GM18867 (cell line): ENCODE results near the gene VWC2.
A peak's percentile ranks its signal among the peaks of the same experiment; 100 is the strongest.

ENCODE experiments used
- ATAC-seq: cut with Tn5 transposase; IDR thresholded peaks from one replicate; pipeline ENCODE4 v1.9.1; 2021; ENCODE audit warnings: mild to moderate bottlenecking, moderate library complexity; ENCODE audit not compliant: unreplicated experiment

Gene VWC2

DNA sequence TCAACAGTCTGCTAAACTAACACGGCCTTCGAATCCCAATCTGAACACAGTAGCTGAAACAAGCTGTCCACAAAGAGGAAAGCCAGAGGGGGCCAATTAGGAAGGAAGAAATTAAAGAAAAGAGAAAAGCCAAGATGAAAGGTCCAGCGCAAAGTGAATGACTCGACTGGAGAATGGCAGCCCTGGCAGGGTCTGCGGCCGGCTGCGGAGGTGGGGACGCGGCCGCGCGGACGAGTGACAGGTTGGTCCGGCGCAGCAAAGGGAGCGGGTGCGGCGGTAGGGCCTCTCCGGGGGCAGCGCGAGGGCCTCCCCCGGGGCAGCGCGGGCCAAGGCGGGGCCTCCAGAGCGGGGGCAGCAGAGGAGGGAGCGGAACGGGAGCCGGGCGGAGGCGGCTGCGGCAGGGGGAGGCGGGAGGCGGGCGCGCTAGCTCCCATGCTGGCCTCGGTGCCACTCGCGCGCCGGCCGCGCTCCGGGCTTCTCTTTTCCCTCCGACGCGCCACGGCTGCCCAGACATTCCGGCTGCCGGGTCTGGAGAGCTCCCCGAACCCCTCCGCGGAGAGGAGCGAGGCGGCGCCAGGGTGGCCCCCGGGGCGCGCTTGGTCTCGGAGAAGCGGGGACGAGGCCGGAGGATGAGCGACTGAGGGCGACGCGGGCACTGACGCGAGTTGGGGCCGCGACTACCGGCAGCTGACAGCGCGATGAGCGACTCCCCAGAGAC lies at the start of gene VWC2:
Gene VWC2, plus strand, starts transcription at position 421 of the 718 bp plus-strand sequence. CDS start 1,798 bp downstream, outside the sequence.
- no peak for ATAC-seq

DNA sequence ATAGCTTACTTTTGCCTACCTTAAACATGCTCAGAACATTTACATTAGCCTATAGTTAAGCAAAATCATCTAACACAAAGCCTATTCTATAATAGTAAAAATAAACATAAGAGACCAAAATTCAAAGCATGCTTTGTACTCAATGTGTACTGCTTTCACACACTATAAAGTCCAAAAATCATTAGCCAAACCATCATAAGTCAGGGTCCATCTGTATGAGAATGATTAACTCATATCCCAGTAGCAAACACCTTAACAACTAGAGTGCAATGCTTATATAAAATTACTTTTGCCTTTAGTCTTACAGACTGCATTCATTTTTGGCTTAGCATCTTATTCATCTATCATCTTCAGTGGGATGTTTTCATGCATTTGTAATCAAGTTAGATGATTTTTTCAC lies 49.4 kb upstream of the VWC2 start:
- ATAC-seq = no peak

DNA sequence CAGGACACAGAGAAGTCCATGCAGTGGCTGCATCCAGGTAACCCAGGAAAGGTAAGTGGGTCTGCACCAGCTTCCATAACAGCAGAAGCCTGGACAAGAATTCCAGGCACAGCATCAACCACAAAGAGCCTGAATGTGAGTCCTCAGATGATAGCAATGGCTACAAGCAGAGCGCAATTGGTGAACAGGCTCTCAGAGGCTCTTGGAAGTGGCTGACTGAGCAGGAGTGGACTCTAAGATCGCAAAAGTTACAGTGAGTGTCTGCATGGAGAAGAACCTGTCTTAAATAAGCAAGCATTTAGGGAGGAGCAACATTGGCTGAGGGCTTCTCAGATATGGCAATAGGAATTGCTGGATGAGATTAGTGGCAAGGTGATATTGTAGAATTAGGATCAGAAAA lies 41.6 kb upstream of the VWC2 start:
- ATAC-seq = no peak

DNA sequence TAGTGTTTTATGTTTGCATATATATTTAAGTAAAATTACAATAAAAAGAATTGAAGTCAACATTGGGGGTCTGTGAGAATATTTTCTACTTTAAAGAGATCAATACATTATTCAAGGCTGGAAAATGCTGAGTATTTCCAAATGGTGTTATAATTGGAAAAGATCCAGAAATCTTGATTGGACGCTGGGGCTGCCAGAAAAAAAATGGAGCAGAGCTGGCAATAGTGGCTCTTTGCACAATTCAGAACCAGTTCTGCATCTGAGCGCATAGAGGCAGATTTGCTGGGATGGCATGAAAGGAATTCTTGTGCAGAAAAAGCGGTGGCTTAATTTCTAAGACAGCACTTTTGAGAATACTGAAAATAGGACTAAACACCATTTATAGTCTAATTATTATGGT lies 10.8 kb upstream of the VWC2 start:
- no peak for ATAC-seq

DNA sequence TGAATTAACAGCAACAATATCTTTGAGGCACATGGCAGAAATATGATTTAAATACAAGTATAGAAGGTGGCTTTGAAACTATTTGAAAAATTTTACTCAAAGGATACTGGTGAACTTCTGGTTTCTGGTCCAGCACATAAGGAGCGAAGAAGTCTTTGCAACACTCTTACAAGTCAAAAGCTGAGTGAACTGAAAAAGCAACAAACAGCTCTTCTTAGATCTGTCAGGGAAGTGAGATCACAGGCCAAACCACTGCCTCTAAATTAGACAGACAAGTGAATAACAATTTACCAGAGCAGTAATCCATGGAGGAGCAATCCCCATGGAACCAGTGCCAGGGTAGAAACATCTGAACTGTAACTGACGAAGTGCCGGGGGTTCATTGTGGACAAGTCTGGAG lies 9.6 kb upstream of the VWC2 start:
- peak; percentile 48 for ATAC-seq

DNA sequence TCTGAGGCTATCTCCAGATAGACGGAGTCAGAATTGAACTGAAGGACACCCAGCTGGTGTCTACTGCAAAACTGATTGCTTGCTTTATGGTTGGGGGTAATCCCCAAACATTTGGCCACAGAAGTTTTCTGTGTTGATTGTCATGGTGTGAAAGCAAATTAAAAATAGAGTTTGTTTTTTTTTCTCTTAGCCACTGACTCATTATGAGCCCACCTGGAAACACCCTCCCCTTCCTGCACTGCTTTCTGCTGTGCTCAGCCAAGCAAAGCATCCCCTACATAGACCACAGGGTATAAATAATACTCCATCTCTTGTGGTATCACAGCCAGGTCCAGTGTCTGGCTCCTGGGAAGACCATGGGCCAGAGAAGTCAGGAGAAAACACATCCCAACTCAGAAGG lies 6.5 kb upstream of the VWC2 start:
- peak; percentile 68 for ATAC-seq

DNA sequence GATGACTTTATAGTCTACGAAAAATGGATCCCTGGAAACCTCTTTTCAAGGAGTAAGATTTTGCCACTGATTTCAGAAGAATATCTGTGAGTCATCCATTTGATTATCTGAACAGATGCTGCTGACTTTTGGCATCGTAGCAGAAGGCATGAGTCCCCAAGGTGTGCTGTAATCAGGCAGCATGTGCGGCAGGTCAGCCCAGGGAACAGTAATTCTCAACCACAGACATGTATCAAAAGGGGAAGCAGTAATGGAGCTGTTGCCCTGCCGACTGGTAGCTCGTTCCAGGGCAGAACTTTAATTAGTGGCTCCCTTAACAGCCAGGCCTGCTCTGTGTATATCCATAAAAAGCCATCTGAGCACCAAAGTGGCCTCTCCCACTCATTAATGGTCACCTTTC lies 5.7 kb upstream of the VWC2 start:
- peak; percentile 22 for ATAC-seq

DNA sequence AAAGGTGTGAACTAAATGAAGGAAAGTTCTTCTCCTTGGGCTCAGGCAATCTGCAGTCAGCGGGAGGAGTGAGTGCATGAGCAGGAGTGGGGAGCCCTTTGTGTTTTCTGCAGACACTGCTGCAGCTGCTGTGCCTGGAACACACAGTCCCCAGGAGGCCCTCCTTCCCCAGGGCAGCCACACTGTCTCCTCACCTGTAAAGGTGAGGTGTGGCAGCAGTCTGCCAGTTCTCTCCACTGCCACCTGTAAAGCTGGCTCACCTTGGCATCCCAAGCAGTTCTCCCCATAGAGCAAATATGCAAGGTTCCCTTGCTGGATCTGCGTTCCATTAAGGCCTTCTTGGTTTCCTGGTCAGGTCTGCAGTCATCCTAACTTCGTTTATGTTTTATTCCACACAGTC lies 5.2 kb upstream of the VWC2 start:
- ATAC-seq = no peak

DNA sequence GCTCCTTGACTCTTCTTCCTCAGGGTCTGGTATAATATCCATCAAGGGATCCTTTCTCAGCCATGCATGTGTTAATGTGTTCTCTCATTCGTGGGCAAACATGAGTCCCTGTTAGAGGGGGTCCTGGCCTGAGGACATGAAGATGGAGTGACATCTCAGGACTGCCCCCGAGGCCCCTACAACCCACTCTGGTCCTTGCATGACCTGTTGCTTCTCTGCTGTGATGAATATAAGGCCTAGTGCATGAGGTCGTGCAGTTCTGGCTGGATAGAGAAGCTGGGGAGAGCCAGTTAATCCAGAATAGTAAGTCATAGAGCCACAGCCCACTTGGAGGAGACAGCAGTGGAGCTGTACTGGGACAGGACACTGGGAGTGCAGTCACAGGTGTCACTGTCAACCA lies 4.6 kb upstream of the VWC2 start:
- ATAC-seq = no peak

DNA sequence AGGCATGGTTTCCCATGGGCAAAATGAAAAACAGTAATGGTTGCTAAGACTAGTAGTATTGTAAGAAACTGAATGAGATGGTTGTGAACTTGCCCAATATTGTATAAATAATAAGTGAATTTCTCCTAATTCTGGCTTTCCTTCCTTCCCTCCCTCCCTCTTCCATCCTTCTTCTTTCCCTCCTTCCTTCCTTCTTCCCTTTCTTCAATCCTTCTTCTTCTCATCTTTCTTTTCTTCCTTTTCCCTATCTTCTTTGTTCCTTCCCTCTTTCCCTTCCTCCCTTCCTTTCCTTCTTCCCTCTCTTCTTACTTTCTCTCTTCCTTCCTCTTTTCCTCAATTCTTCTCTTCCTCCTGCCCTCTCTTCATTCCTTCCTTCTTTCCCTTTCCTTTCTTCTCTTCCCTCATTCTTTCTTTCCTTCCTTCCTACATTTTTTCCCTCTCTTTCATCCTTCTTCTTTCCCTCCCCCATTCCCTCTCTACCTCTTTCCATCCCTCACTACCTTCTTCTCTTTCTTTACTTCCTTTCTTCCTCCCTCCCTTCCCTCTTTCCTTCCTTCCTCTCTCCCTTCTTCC lies 4.1 kb upstream of the VWC2 start:
- ATAC-seq = no peak

DNA sequence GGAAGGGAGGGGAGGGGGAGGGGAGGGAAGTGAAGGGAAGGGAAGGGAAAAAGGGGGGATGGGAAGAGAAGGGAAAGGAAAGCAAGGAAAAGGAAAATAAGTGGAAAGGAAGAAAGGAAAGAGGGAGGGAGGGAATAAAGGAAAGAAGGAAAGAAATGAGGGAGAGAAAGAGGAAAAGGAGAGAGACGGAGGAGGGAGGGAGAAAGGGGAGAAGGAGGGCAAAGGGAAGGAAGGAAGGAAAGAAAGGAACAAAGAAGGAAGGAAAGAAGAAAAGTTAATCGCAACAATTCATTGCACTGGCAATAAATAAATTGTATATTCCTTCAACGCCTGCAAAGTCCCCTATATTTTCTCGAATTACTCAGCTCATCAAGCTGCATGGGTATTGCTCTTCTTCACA lies 2.6 kb upstream of the VWC2 start:
- no peak for ATAC-seq

DNA sequence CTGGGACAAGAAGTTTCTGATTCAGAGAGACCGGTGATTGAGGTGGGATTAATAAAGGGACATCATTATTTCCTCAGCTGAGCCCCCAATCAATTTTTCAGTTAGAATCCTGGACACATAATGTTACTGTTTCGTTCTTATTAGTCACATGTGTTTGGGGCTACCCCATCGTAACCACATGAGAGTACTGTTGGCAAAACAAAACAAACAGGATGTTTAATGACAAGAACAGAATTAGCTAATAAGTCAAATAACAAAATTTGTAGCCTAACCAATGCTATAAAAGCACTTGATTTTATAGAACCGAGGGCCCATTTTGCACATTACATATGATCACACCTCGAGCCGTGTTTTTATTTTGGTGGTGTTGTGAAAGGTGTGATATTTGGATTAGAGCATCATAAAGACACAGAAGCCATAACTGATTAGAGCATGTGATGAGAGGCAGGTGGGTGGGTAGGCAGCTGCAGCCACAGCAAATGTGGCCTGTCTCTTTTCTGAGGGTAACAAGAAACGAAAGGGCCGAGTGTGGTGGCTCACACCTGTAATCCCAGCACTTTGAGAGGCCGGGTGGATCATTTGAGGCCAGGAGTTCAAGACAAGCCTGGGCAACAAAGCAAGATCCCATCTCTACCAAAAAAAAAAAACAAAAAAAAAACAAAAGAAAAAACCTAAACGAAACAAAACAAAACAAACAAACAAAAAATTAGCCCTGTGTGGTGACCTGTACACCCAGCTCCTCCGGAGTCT lies 1.8 kb upstream of the VWC2 start:
- ATAC-seq = peak; percentile 60

DNA sequence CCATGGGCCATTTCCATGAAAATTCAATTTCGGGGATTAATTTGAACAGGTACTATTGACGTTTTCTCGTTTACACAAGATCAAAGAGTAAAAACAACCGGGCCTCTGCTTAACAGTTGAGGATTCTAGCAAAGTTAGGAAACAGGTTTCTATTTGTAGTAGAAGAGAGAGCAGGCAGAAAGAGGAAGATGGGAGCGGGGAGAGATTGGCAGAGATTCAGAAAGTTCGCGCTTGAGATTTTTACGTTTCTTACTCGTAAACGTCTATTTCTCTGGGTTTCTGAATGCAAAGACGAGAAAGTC lies 571 bp upstream of the VWC2 start:
- no peak for ATAC-seq

DNA sequence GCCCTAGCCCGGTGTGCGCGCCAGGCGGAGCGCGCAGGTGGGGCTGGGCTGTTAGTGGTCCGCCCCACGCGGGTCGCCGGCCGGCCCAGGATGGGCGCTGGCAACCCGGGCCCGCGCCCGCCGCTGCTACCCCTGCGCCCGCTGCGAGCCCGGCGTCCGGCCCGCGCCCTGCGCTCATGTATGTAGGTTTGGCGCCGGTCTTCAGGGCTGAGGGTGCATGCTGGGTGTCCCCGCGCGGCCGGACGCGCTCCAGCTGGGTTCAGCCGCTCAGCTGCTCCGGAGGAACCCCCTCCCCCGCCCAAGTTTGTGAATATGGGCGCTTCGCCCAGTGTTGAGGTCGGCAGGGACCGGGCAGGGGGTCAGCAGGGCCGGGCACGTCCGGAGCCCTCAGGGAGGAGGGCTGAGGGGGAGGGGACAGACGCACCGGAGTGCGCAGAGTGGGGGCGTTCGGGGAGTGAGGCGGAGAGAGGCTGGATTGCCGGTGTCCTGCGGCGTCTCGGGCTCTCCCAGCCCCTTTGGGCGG lies 559 bp downstream of the VWC2 start:
- no peak for ATAC-seq

DNA sequence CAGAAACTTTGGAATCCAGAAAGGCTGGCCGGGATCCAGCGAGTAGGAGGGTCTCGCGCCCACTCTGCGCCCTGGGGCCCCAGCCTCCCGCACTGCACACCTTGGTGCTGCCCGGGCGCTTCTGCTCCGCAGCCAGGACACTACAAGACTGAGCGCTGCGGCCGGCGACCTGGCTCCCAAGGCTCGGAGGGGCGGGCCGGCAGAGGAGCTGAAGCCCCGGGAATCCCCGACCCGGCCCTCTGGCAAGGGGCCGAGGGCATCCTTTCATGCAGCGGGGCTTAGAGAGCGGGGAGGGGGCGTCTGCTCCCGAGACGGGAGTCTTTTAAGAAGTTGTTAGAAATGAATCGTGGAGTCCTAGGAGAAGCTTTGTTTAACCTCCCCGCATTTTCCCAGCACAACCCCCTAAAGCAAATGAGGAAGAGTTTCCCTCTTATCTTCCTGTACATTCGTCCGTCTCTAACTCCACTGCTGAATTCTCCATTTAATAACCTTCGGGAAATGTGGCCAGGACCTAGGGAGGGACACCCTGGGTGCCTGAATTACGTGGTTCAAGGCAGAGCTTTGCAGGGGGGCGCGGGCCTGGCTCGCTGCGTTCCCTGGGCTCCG lies 1.1 kb downstream of the VWC2 start:
- ATAC-seq = no peak

DNA sequence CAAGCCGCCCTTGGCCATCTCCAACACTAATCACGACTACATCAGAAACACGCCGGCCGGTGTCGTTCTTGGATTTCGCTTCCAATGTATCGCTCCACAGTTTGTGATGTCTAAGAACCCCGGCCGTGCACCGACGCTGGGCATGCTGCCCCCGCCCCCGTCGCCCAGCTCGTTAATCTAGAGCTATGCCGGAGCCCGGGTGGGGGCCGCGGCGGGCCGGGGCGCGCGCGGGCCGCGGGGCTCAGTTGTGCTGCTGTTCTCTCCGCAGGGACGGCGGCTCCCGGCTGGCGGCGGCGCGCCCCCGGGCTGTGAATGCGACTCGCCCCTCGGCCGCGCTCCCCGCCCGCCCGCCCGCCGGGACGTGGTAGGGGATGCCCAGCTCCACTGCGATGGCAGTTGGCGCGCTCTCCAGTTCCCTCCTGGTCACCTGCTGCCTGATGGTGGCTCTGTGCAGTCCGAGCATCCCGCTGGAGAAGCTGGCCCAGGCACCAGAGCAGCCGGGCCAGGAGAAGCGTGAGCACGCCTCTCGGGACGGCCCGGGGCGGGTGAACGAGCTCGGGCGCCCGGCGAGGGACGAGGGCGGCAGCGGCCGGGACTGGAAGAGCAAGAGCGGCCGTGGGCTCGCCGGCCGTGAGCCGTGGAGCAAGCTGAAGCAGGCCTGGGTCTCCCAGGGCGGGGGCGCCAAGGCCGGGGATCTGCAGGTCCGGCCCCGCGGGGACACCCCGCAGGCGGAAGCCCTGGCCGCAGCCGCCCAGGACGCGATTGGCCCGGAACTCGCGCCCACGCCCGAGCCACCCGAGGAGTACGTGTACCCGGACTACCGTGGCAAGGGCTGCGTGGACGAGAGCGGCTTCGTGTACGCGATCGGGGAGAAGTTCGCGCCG lies 1.9 kb downstream of the VWC2 start:
- no peak for ATAC-seq

DNA sequence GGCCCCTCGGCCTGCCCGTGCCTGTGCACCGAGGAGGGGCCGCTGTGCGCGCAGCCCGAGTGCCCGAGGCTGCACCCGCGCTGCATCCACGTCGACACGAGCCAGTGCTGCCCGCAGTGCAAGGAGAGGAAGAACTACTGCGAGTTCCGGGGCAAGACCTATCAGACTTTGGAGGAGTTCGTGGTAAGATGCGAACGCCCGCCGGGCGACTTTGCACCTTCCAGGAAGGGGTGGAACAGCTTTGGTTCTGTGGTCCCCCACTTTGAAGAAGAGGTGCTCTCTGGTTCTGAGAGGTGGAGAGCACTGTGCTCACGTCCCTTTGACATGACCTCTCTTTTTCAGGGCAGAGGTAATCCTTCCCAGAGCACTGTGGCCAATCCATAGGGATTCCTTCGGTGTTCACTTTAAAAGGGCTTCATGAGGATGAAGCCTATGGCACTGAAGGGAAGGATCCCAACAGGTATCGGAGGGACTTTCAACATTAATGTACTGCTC lies 2.6 kb downstream of the VWC2 start:
- ATAC-seq = no peak

DNA sequence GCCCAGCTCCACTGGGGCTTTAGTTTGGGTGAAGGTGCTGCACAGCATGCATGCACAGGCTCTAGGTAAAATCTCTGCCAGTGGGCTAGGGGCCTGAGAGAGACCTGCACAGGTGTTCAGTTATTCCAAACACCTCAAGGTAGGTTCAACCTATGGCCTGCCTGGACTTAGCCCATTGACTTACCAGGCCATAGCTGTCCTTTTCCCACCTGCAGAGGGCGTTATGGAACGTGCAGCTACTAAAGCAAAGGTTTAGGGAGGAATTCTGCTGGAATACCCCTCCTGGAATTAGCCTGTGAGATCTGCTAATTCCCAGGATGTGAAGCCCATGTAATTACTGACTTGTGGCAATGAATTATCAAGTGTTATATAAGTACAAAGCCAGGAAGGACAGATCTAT lies 3.6 kb downstream of the VWC2 start:
- no peak for ATAC-seq

DNA sequence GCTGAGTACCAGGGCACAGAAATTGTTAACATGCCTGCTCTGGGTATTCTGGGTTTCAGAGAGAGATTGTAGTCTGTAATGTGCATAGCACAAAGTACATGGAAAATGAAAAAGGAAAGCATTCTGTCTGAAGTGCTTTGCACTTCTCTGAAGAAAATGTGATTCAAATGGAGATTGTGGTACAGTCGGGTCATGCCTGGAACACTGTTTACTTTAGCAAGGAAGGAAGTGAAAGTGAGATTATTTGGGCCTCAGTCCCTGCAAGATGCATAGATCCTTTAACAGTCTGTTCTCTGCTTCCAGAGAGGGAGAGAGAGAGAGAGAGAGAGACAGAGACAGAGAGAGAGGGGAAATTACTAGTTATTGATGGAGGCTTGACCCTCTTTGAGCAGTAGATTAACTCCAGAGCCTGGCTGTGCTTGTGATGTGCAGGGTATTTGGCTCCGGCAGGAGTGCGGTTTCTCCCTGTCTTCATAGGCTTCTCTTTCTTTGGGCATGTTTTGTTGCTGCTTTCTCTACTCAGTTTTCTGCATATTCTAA lies 5.4 kb downstream of the VWC2 start:
- ATAC-seq = peak; percentile 47

DNA sequence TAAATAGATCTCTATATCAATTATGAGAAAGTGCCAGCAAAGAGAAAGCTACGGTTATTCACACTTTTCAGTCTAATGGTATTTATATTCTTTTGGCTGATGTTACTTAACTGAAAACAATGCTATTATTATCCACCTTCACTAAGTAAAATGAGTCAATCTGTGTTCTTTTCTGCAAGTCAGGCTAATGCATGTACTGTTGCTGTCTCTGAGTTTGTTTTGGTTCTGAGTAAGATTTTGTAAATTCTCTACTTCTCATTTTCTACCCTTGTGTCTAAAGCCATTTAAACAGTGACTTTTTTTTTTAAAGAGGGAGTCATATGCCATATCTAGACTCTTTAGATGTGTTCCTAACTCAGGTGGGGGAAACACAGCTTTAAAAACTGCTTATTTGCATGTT lies 7.5 kb downstream of the VWC2 start:
- peak; percentile 50 for ATAC-seq
